NT2/D1 (cell line): Measurements from ENCODE around the gene OGDHL.
"Not testable (repeated sequence)": the region's sequence is repeated elsewhere in the genome, so short reads cannot be mapped to it uniquely, and the experiment has no call there.

Source experiments
- DNase-seq: peaks from one replicate; pipeline ENCODE4 v3.0.0-alpha.2; 2011; ENCODE audit warnings: low read depth, low spot score
- H3K27me3 ChIP-seq: 2 replicates; pipeline ENCODE4 v1.6.0; 2011; ENCODE audit warnings: mild to moderate bottlenecking; ENCODE audit not compliant: insufficient read length, insufficient read depth
- H3K36me3 ChIP-seq: 2 replicates; pipeline ENCODE4 v1.6.1; 2011; ENCODE audit warnings: mild to moderate bottlenecking, low read length, mixed read lengths; ENCODE audit not compliant: insufficient read depth, insufficient read length
- H3K4me1 ChIP-seq: 2 replicates; pipeline ENCODE4 v1.5.1; 2011; ENCODE audit not compliant: insufficient read depth, insufficient read length
- H3K4me3 ChIP-seq: 2 replicates; pipeline ENCODE4 v1.5.1; 2011; ENCODE audit warnings: low read depth; ENCODE audit not compliant: insufficient read length
- H3K9ac ChIP-seq: 2 replicates; pipeline ENCODE4 v1.6.0; 2011; ENCODE audit warnings: low read depth; ENCODE audit not compliant: insufficient read length
- H3K9me3 ChIP-seq: 2 replicates; pipeline ENCODE4 v1.5.1; 2011; ENCODE audit warnings: mild to moderate bottlenecking, low read length; ENCODE audit not compliant: insufficient read depth
- SUZ12 ChIP-seq: IDR thresholded peaks from 2 replicates; pipeline ENCODE4 v1.6.1; 2011; ENCODE audit not compliant: insufficient read length, insufficient read depth; ENCODE audit errors: extremely low read depth
- YY1 ChIP-seq: IDR thresholded peaks from 2 replicates; pipeline ENCODE4 v1.6.1; 2011; ENCODE audit not compliant: insufficient read length, insufficient read depth
- ZNF274 ChIP-seq: IDR thresholded peaks from 2 replicates; pipeline ENCODE4 v1.6.1; 2011; ENCODE audit warnings: mild to moderate bottlenecking, low read depth, low read length

The OGDHL gene

GRCh38 chr10:49778197-49778596, 16.1 kb upstream of the OGDHL start:
- no peaks in the 10 kb centered on the region for H3K27me3 ChIP-seq
- no peak for TF ChIP-seq ZNF274
- TF ChIP-seq YY1, result no peak
- TF ChIP-seq SUZ12, result no peak
- no peaks in the 10 kb centered on the region for H3K36me3 ChIP-seq

GRCh38 chr10:49776851-49777250, 14.7 kb upstream of the OGDHL start:
- no peak for DNase-seq
- H3K4me1 ChIP-seq, result no peaks in the 10 kb centered on the region
- no peaks in the 10 kb centered on the region for H3K27me3 ChIP-seq
- H3K4me3 ChIP-seq, result no peak overlapping the region
- no peaks in the 10 kb centered on the region for H3K36me3 ChIP-seq
- no peak overlapping the region for H3K9ac ChIP-seq
- no peaks in the 10 kb centered on the region for H3K9me3 ChIP-seq
- no peak for TF ChIP-seq ZNF274
- no peak for TF ChIP-seq YY1
- no peak for TF ChIP-seq SUZ12

More at GRCh38 chr10:49778197-49778596, 16.1 kb upstream of the OGDHL start:
- no peaks in the 10 kb centered on the region for H3K9me3 ChIP-seq
- DNase-seq, result no peak
- H3K4me3 ChIP-seq, result no peak overlapping the region
- no peak overlapping the region for H3K9ac ChIP-seq
- no peaks in the 10 kb centered on the region for H3K4me1 ChIP-seq

- no peaks in the 10 kb centered on the region for H3K27me3 ChIP-seq
- no peaks in the 10 kb centered on the region for H3K9me3 ChIP-seq
- H3K4me1 ChIP-seq, result no peaks in the 10 kb centered on the region
- H3K36me3 ChIP-seq, result no peaks in the 10 kb centered on the region
- no peak for TF ChIP-seq SUZ12
- TF ChIP-seq YY1, result no peak
- TF ChIP-seq ZNF274, result no peak
- no peak overlapping the region for H3K9ac ChIP-seq
- DNase-seq, result no peak
- H3K4me3 ChIP-seq, result no peak overlapping the region
Observed at GRCh38 chr10:49775014-49775413, 12.9 kb upstream of the OGDHL start.

- H3K36me3 ChIP-seq, DNase-seq, H3K4me1 ChIP-seq, H3K4me3 ChIP-seq, H3K9ac ChIP-seq, H3K9me3 ChIP-seq, H3K27me3 ChIP-seq: not testable (repeated sequence)
Observed at GRCh38 chr10:49772944-49773343, 10.8 kb upstream of the OGDHL start.

- DNase-seq, result not testable (repeated sequence)
Observed at GRCh38 chr10:49771046-49771445, 8.9 kb upstream of the OGDHL start.

GRCh38 chr10:49769692-49770091, 7.6 kb upstream of the OGDHL start:
- H3K27me3 ChIP-seq, result no peaks in the 10 kb centered on the region
- TF ChIP-seq YY1 (no peak), SUZ12 (no peak), ZNF274 (no peak)
- H3K9me3 ChIP-seq, result no peaks in the 10 kb centered on the region; the same call in 1 of the 2 replicates
- no peak overlapping the region for H3K4me3 ChIP-seq
- H3K36me3 ChIP-seq, result no peaks in the 10 kb centered on the region
- no peak for DNase-seq
- H3K4me1 ChIP-seq, result no peaks in the 10 kb centered on the region
- H3K9ac ChIP-seq, result no peak overlapping the region

More at GRCh38 chr10:49771046-49771445, 8.9 kb upstream of the OGDHL start:
- H3K4me1 ChIP-seq, H3K27me3 ChIP-seq, H3K36me3 ChIP-seq, H3K4me3 ChIP-seq, H3K9ac ChIP-seq, H3K9me3 ChIP-seq: not testable (repeated sequence)

- TF ChIP-seq SUZ12 (no peak), YY1 (no peak), ZNF274 (no peak)
- Histone ChIP-seq H3K9me3 (no peaks in the 10 kb centered on the region; the same call in 1 of the 2 replicates), H3K4me1 (no peaks in the 10 kb centered on the region), H3K36me3 (no peaks in the 10 kb centered on the region), H3K27me3 (peaks cover 9% of the 10 kb centered on the region), H3K9ac (no peak overlapping the region), H3K4me3 (no peak overlapping the region)
- no peak for DNase-seq
Observed at GRCh38 chr10:49768731-49769130, 6.6 kb upstream of the OGDHL start.

GRCh38 chr10:49768329-49768728, 6.2 kb upstream of the OGDHL start:
- H3K27me3 ChIP-seq, result peaks cover 13% of the 10 kb centered on the region
- H3K4me1 ChIP-seq, result no peaks in the 10 kb centered on the region
- H3K9me3 ChIP-seq, result no peaks in the 10 kb centered on the region; the same call in 1 of the 2 replicates
- no peak for DNase-seq
- H3K9ac ChIP-seq, result no peak overlapping the region
- no peak for TF ChIP-seq YY1
- no peak for TF ChIP-seq SUZ12
- TF ChIP-seq ZNF274, result no peak
- no peak overlapping the region for H3K4me3 ChIP-seq
- H3K36me3 ChIP-seq, result no peaks in the 10 kb centered on the region
